Tibial nerve (tissue), 4 donors: ENCODE measurements around the gene PCSK7.

Experiments
- EP300 ChIP-seq, 2 donors: sonication (generic); formaldehyde crosslinking; IDR thresholded peaks; one replicate each; pipeline ENCODE4 v1.6.1; 2017; ENCODE audit warnings: antibody characterized with exemption in 2 of 2, mild to moderate bottlenecking in 1 of 2
- POLR2A ChIP-seq, 2 donors: fragments of 450-650 bp; IDR thresholded peaks; one replicate each; pipeline ENCODE4 v1.6.1; 2017; ENCODE audit warnings: antibody characterized with exemption in 2 of 2, mild to moderate bottlenecking in 2 of 2, moderate library complexity in 2 of 2
- TF ChIP-seq, protein P1 (sequence below), 5 experiments: fragments of 200-600 bp in 3 of 5; fragments of 450-650 bp in 2 of 5; sonication (generic) in 3 of 5; IDR thresholded peaks; one replicate each; pipeline ENCODE4 v1.5.1; 2016 to 2019; ENCODE audit warnings: antibody characterized with exemption in 5 of 5, mild to moderate bottlenecking in 3 of 5, moderate library complexity in 2 of 5

DNA sequence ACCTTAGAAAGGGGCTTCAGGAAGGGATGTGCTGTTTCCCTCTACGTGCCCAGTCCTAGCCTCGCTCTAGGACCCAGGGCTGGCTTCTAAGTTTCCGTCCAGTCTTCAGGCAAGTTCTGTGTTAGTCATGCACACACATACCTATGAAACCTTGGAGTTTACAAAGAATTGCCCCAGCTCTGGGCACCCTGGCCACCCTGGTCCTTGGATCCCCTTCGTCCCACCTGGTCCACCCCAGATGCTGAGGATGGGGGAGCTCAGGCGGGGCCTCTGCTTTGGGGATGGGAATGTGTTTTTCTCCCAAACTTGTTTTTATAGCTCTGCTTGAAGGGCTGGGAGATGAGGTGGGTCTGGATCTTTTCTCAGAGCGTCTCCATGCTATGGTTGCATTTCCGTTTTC lies 34.9 kb downstream of the PCSK7 start:
- TF ChIP-seq, protein P1, sequence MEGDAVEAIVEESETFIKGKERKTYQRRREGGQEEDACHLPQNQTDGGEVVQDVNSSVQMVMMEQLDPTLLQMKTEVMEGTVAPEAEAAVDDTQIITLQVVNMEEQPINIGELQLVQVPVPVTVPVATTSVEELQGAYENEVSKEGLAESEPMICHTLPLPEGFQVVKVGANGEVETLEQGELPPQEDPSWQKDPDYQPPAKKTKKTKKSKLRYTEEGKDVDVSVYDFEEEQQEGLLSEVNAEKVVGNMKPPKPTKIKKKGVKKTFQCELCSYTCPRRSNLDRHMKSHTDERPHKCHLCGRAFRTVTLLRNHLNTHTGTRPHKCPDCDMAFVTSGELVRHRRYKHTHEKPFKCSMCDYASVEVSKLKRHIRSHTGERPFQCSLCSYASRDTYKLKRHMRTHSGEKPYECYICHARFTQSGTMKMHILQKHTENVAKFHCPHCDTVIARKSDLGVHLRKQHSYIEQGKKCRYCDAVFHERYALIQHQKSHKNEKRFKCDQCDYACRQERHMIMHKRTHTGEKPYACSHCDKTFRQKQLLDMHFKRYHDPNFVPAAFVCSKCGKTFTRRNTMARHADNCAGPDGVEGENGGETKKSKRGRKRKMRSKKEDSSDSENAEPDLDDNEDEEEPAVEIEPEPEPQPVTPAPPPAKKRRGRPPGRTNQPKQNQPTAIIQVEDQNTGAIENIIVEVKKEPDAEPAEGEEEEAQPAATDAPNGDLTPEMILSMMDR (IDR thresholded peaks at IDR 0.05): no peak
- TF ChIP-seq POLR2A (IDR thresholded peaks at IDR 0.05) (no peak), EP300 (IDR thresholded peaks at IDR 0.05) (no peak)
